ENCODE measurements around the gene RNF11. TPM values are rescaled to one million over a fixed set of nuclear protein-coding genes. Genes with fewer than 3 reads are reported as not detected.
A peak's percentile ranks its signal among the peaks of the same experiment; 100 is the strongest.

RNF11 gene
- total RNA-seq, 1 donor from 2014 or later = 81.4 TPM

DNA sequence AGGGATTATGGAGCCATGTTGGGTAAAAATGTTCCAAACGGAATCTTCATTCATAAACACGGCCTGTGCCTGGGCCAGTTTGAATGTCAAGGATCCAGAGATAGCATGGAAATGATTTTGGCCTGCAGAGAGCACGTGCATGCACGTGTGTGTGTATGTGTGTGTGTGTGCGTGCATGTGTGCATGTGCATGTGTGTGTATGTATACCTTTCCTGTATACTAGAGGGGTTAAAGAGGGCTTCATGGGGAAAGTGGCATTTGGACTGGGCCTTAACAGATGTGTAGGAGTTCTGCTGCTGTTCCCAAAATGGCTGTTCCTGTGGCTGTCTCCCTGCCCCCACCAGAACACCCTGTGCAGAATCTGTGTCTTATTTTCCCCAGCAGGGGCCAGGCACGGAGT is 72.6 kb downstream of the RNF11 start:
- H3K4me3 ChIP-seq (ENCODE audit: low read depth, low read length) = no peak overlapping the region
- DNase-seq (ENCODE audit: low read depth) = no peak
- TF ChIP-seq, protein P1, sequence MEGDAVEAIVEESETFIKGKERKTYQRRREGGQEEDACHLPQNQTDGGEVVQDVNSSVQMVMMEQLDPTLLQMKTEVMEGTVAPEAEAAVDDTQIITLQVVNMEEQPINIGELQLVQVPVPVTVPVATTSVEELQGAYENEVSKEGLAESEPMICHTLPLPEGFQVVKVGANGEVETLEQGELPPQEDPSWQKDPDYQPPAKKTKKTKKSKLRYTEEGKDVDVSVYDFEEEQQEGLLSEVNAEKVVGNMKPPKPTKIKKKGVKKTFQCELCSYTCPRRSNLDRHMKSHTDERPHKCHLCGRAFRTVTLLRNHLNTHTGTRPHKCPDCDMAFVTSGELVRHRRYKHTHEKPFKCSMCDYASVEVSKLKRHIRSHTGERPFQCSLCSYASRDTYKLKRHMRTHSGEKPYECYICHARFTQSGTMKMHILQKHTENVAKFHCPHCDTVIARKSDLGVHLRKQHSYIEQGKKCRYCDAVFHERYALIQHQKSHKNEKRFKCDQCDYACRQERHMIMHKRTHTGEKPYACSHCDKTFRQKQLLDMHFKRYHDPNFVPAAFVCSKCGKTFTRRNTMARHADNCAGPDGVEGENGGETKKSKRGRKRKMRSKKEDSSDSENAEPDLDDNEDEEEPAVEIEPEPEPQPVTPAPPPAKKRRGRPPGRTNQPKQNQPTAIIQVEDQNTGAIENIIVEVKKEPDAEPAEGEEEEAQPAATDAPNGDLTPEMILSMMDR (conservative IDR thresholded peaks at IDR 0.05; ENCODE audit: low read depth, low read length) = no peak

DNA sequence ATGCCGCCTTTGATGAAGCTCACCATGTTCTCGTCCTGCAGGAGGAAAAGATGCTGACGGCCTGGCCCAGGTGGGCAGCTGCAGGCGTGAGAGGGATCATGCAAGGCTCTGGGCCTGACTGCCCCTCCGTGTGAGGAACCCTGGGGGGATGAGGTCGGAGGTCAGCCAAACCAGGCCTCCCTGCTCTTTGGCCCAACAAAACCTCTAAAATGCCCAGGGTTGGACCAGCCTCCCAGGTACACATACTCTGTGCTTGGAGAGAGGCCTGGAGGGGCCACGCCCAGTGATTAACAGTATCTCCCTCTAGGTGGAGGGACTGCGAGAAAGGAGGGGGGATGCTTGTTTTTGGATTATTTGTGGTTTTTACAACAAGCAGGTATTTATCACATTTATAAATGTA is 73.2 kb downstream of the RNF11 start:
- no peak overlapping the region for H3K4me3 ChIP-seq (ENCODE audit: low read depth, low read length)
- no peak for DNase-seq (ENCODE audit: low read depth)
- TF ChIP-seq, protein P1 (conservative IDR thresholded peaks at IDR 0.05; ENCODE audit: low read depth, low read length) = no peak

DNA sequence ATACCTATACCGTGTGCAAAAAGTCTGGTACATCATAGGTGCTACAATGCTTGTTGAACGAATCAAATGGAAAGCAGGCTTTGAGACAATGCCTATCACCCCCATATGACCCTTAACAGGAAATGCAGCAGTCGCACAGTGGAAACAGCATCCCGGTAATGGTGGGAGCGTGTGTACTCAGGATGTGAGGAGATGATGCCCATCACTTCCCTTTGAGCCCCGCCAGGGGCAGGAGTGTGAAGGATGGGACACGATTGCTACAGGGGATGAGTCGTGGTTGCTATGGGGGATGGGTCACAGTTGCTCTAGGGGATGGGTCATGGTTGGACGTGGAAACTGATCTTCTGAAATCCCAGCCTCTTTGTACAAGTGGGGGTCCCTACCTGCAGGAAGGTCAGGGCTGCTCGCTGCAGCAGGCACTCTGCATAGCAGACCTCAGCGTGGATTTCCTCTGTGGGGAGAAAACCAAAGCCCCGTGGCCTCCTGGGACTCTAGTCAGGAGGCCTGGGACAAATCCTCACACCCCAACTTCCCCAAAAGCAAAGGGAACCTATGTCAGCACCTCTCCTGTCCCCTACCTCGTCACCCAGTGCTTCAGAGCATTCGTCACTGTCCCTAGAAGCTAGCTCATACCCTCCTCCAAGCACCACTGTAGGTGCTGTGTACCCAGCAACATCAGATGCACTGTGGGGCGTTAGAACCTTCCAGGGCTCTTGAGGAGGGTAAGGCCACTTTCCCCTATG is 75.0 kb downstream of the RNF11 start:
- no peak overlapping the region for H3K4me3 ChIP-seq (ENCODE audit: low read depth, low read length)
- TF ChIP-seq, protein P1 (conservative IDR thresholded peaks at IDR 0.05; ENCODE audit: low read depth, low read length) = no peak
- DNase-seq (ENCODE audit: low read depth) = no peak

DNA sequence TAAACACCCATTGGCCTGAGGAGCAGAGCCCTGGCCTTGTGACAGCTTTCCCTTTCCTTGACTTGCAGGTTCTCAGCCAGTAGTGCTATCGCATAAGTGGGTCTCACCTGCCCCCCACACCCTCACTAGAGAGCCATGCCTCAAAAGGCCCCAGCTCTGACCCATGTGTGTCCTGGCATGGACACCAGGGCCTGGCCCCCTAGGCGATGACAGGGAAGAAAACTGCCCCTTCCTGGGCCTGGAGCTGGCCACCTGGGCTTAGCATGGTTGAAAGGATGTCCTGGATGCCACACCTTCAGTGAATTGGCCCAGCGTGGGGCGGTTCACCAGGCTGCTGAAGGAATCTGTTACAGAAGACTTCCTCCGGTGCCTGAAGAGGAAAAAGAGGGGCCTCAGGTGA is 75.8 kb downstream of the RNF11 start:
- H3K4me3 ChIP-seq (ENCODE audit: low read depth, low read length) = no peak overlapping the region
- TF ChIP-seq, protein P1 (conservative IDR thresholded peaks at IDR 0.05; ENCODE audit: low read depth, low read length) = no peak
- DNase-seq (ENCODE audit: low read depth) = no peak

DNA sequence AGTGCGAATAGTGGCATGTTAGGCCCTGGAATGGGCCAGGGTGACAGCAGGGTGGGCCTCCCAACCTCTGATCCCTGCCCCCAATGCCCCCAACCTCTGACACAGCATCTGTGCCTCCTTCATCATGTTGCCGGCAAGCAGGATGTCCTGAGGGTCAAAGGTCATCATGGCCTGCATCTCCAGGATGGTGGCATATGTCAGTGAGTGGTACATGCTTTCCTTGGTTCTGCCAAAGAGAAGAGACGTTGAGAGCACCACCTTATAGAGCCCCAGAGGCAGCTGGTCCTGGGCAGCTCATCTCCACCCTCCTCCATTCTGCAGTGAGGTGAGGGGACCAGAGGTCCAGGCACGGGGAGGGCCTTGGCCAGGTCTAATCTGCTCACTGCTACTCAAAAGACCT is 76.6 kb downstream of the RNF11 start:
- H3K4me3 ChIP-seq (ENCODE audit: low read depth, low read length) = no peak overlapping the region
- TF ChIP-seq, protein P1 (conservative IDR thresholded peaks at IDR 0.05; ENCODE audit: low read depth, low read length) = no peak
- DNase-seq (ENCODE audit: low read depth) = no peak

DNA sequence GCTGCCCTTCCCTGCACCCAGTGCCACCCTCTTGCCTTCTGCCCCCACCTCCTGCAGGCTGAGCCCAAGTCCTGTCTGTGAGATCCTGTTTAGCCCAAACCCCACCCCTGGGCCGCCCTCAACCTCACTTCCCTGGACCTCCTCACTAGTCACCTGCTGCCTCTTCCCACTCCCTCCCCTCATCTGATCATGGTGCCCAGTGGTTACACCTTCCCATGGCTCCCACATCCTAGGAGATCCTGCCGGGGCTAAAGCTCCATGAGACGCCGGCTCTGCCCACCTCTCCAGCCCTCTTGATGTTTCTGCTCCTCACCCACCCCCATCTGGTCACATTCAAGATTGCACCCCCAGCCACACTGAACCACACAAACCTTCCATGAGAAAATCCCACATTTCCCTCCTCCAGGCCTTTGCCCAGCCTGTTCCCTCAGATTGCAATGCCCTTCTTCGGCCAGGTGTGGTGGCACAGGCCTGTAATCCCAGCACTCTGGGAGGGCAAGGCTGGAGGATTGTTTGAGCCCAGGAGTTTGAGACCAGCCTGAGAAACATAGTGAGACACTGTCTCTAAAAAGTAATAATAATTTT is 77.3 kb downstream of the RNF11 start:
- TF ChIP-seq, protein P1 (conservative IDR thresholded peaks at IDR 0.05; ENCODE audit: low read depth, low read length) = peak; percentile 49
- H3K4me3 ChIP-seq (ENCODE audit: low read depth, low read length) = no peak overlapping the region
- DNase-seq (ENCODE audit: low read depth) = no peak
